ENCODE data around the gene OXT. TPM values are rescaled to one million over a fixed set of nuclear protein-coding genes. Genes with fewer than 3 reads are reported as not detected.
"Not testable (repeated sequence)": the region's sequence is repeated elsewhere in the genome, so short reads cannot be mapped to it uniquely, and the experiment has no call there.

The OXT gene
- total and polyA plus RNA-seq, 11 donors = 0.67 TPM; not detected in 10

- Histone ChIP-seq H3K4me1 (peaks cover 0 to 10% (median 2%) of the 10 kb centered on the region in 12 donors), H3K27me3 (no peaks in the 10 kb centered on the region), H3K4me3 (no peak overlapping the region), H3K36me3 (peaks cover 0 to 15% (median 3%) of the 10 kb centered on the region in 9 donors), H3K9me3 (no peaks in the 10 kb centered on the region), H3K27ac (no peak overlapping the region)
- DNase-seq = peak in 1 of 5 donors; percentile 53
- intact Hi-C loops (cut with DNase I) = loop anchor here in 8 of 10 donors (2.0 to 10.0 kb wide), 3 partner anchors 61 to 159 kb away; no protein-coding TSS in a partner anchor
- TF ChIP-seq CTCF (IDR thresholded peaks at IDR 0.05) = peak; percentile 64 to 83 (median 74)
- no peak for TF ChIP-seq POLR2A (IDR thresholded peaks at IDR 0.05)
- ATAC-seq = peak in 3 of 4 donors; percentile 49 to 59 (median 50)
- 52 to 55% (median 53%) methylated on average over 29 to 30 of the region's 30 CpGs for WGBS, 4 donors
Observed at GRCh38 chr20:3115190-3116107, 44.0 kb downstream of the OXT start.

- Histone ChIP-seq H3K4me3 (no peak overlapping the region), H3K27ac (no peak overlapping the region), H3K36me3 (peaks cover 0 to 17% (median 10%) of the 10 kb centered on the region in 9 donors), H3K27me3 (no peaks in the 10 kb centered on the region), H3K9me3 (no peaks in the 10 kb centered on the region), H3K4me1 (peaks cover 0 to 14% (median 2%) of the 10 kb centered on the region in 12 donors)
- ATAC-seq (no peak), DNase-seq (peak in 1 of 5 donors; percentile 17)
- intact Hi-C loops (cut with DNase I) = loop anchor here in 5 of 10 donors (5.0 to 10.0 kb wide), 2 partner anchors 64 to 158 kb away; no protein-coding TSS in a partner anchor
- TF ChIP-seq CTCF (IDR thresholded peaks at IDR 0.05) (no peak), POLR2A (IDR thresholded peaks at IDR 0.05) (no peak)
- WGBS, 4 donors = 89 to 94% (median 93%) methylated on average over 4 of the region's 4 CpGs
Observed at GRCh38 chr20:3116341-3116740, 44.9 kb downstream of the OXT start.

- H3K27ac ChIP-seq = peak overlapping the region in 8 of 12 donors; percentile 16 to 67 (median 41)
- peak; percentile 59 to 86 (median 82) for ATAC-seq
- WGBS, 4 donors = 48 to 62% (median 58%) methylated on average over 14 of the region's 14 CpGs
- intact Hi-C loops (cut with DNase I) = loop anchor here in 5 of 10 donors (5.0 to 10.0 kb wide), 2 partner anchors 66 to 157 kb away; no protein-coding TSS in a partner anchor
- peaks cover 0 to 21% (median 2%) of the 10 kb centered on the region in 12 donors for H3K4me1 ChIP-seq
- H3K4me3 ChIP-seq = peak overlapping the region in 3 of 12 donors; percentile 4 to 25 (median 20)
- H3K27me3 ChIP-seq, H3K9me3 ChIP-seq: not testable (repeated sequence)
- DNase-seq = peak; percentile 44 to 76 (median 68)
- peaks cover 0 to 32% (median 25%) of the 10 kb centered on the region in 9 donors for H3K36me3 ChIP-seq
- peak; percentile 45 to 84 (median 60) for TF ChIP-seq CTCF (IDR thresholded peaks at IDR 0.05)
Observed at GRCh38 chr20:3117839-3118379, 46.5 kb downstream of the OXT start.

GRCh38 chr20:3119044-3119443 lies 47.6 kb downstream of the OXT start:
- Histone ChIP-seq H3K36me3 (peaks cover 0 to 34% (median 25%) of the 10 kb centered on the region in 9 donors), H3K27me3 (no peaks in the 10 kb centered on the region), H3K4me3 (no peak overlapping the region), H3K4me1 (peaks cover 0 to 21% (median 2%) of the 10 kb centered on the region in 12 donors), H3K9me3 (no peaks in the 10 kb centered on the region), H3K27ac (no peak overlapping the region)
- intact Hi-C loops (cut with DNase I) = loop anchor here in 5 of 10 donors (5.0 to 10.0 kb wide), 2 partner anchors 67 to 156 kb away; no protein-coding TSS in a partner anchor
- ATAC-seq = no peak
- TF ChIP-seq CTCF (IDR thresholded peaks at IDR 0.05) (no peak), POLR2A (IDR thresholded peaks at IDR 0.05) (no peak)
- WGBS, 4 donors = 74 to 83% (median 80%) methylated on average over 4 to 5 of the region's 5 CpGs
- no peak for DNase-seq
